ENCODE data around the gene SMARCAD1.

The SMARCAD1 gene

GRCh38 chr4:94175553-94176261 is 32.0 kb upstream of the SMARCAD1 start:
- no peak overlapping the region for H2BK120ac ChIP-seq (ENCODE audit: low read depth, low read length)

GRCh38 chr4:94177822-94178221 is 29.8 kb upstream of the SMARCAD1 start:
- no peak overlapping the region for H3K27ac ChIP-seq (ENCODE audit: low read length, poor library complexity, severe bottlenecking)
- no peak for DNase-seq
- no peak overlapping the region for H3K4ac ChIP-seq (ENCODE audit: low read depth in 1 of 2, low read length in 2 of 2)
- H3K14ac ChIP-seq (ENCODE audit: low read length in 2 of 2): no peak overlapping the region
- no peak overlapping the region for H4K91ac ChIP-seq (ENCODE audit: low read length)
- no peak overlapping the region for H3K23ac ChIP-seq (ENCODE audit: low read length in 2 of 2)
- H2AK5ac ChIP-seq (ENCODE audit: low read length, severe bottlenecking): no peak overlapping the region
- no peak overlapping the region for H4K8ac ChIP-seq (ENCODE audit: low read length)
- H2BK120ac ChIP-seq (ENCODE audit: low read depth, low read length): no peak overlapping the region
- no peak overlapping the region for H2AFZ ChIP-seq (ENCODE audit: low read depth, low read length)
- H2BK12ac ChIP-seq (ENCODE audit: low read length in 2 of 2): no peak overlapping the region
- H3K9me3 ChIP-seq (ENCODE audit: control insufficient read depth, low read length): no peaks in the 10 kb centered on the region
- no peak overlapping the region for H2BK5ac ChIP-seq (ENCODE audit: low read depth, low read length, poor library complexity, severe bottlenecking)
- H3K4me3 ChIP-seq (ENCODE audit: insufficient read depth in 1 of 2, low read depth in 1 of 2, low read length in 2 of 2): no peak overlapping the region
- 83% methylated on average over 2 of the region's 2 CpGs for WGBS
- H3K18ac ChIP-seq (ENCODE audit: low read depth in 1 of 2, low read length in 2 of 2): no peak overlapping the region
- no peak overlapping the region for H3K9ac ChIP-seq (ENCODE audit: low read length)
- H3K79me1 ChIP-seq (replicated peaks; ENCODE audit: low read length, poor library complexity, severe bottlenecking): no peaks in the 10 kb centered on the region
- no peaks in the 10 kb centered on the region for H3K36me3 ChIP-seq (ENCODE audit: control insufficient read depth in 1 of 2, insufficient read depth in 2 of 2, low read depth in 1 of 2, low read length in 2 of 2)
- H3K4me1 ChIP-seq (ENCODE audit: control insufficient read depth, insufficient read depth, low read depth, low read length): no peaks in the 10 kb centered on the region
- H3K4me2 ChIP-seq (ENCODE audit: low read length, poor library complexity, severe bottlenecking): no peak overlapping the region
- no peaks in the 10 kb centered on the region for H3K27me3 ChIP-seq (ENCODE audit: control insufficient read depth in 1 of 2, insufficient read depth in 1 of 2, low read length in 2 of 2)
- H2BK15ac ChIP-seq (ENCODE audit: low read depth, poor library complexity, severe bottlenecking): no peak overlapping the region

More at GRCh38 chr4:94175553-94176261, 32.0 kb upstream of the SMARCAD1 start:
- H3K4me2 ChIP-seq (ENCODE audit: low read length, poor library complexity, severe bottlenecking): no peak overlapping the region
- 55% methylated on average over 3 of the region's 6 CpGs for WGBS
- no peaks in the 10 kb centered on the region for H3K27me3 ChIP-seq (ENCODE audit: control insufficient read depth in 1 of 2, insufficient read depth in 1 of 2, low read length in 2 of 2)
- H2BK12ac ChIP-seq (ENCODE audit: low read length in 2 of 2): no peak overlapping the region
- no peak overlapping the region for H2BK15ac ChIP-seq (ENCODE audit: low read depth, poor library complexity, severe bottlenecking)
- no peak overlapping the region for H3K9ac ChIP-seq (ENCODE audit: low read length)
- H4K8ac ChIP-seq (ENCODE audit: low read length): no peak overlapping the region
- no peak overlapping the region for H2AFZ ChIP-seq (ENCODE audit: low read depth, low read length)
- no peak overlapping the region for H3K23ac ChIP-seq (ENCODE audit: low read length in 2 of 2)
- H3K4me1 ChIP-seq (ENCODE audit: control insufficient read depth, insufficient read depth, low read depth, low read length): no peaks in the 10 kb centered on the region
- H2BK5ac ChIP-seq (ENCODE audit: low read depth, low read length, poor library complexity, severe bottlenecking): no peak overlapping the region
- no peak overlapping the region for H3K4me3 ChIP-seq (ENCODE audit: insufficient read depth in 1 of 2, low read depth in 1 of 2, low read length in 2 of 2)
- no peak overlapping the region for H2AK5ac ChIP-seq (ENCODE audit: low read length, severe bottlenecking)
- no peaks in the 10 kb centered on the region for H3K79me1 ChIP-seq (replicated peaks; ENCODE audit: low read length, poor library complexity, severe bottlenecking)
- H3K14ac ChIP-seq (ENCODE audit: low read length in 2 of 2): no peak overlapping the region
- H4K91ac ChIP-seq (ENCODE audit: low read length): no peak overlapping the region
- no peak overlapping the region for H3K18ac ChIP-seq (ENCODE audit: low read depth in 1 of 2, low read length in 2 of 2)
- no peak overlapping the region for H3K4ac ChIP-seq (ENCODE audit: low read depth in 1 of 2, low read length in 2 of 2)
- H3K9me3 ChIP-seq (ENCODE audit: control insufficient read depth, low read length): no peaks in the 10 kb centered on the region
- no peaks in the 10 kb centered on the region for H3K36me3 ChIP-seq (ENCODE audit: control insufficient read depth in 1 of 2, insufficient read depth in 2 of 2, low read depth in 1 of 2, low read length in 2 of 2)
- no peak overlapping the region for H3K27ac ChIP-seq (ENCODE audit: low read length, poor library complexity, severe bottlenecking)
- no peak for DNase-seq

- DNase-seq: no peak
- Histone ChIP-seq H3K14ac (ENCODE audit: low read length in 2 of 2) (no peak overlapping the region), H4K8ac (ENCODE audit: low read length) (no peak overlapping the region), H3K18ac (ENCODE audit: low read depth in 1 of 2, low read length in 2 of 2) (no peak overlapping the region), H3K27ac (ENCODE audit: low read length, poor library complexity, severe bottlenecking) (no peak overlapping the region), H3K4ac (ENCODE audit: low read depth in 1 of 2, low read length in 2 of 2) (no peak overlapping the region), H2AK5ac (ENCODE audit: low read length, severe bottlenecking) (no peak overlapping the region), H3K4me3 (ENCODE audit: insufficient read depth in 1 of 2, low read depth in 1 of 2, low read length in 2 of 2) (no peak overlapping the region), H3K4me1 (ENCODE audit: control insufficient read depth, insufficient read depth, low read depth, low read length) (no peaks in the 10 kb centered on the region), H2AFZ (ENCODE audit: low read depth, low read length) (no peak overlapping the region), H3K9me3 (ENCODE audit: control insufficient read depth, low read length) (no peaks in the 10 kb centered on the region), H3K79me1 (replicated peaks; ENCODE audit: low read length, poor library complexity, severe bottlenecking) (no peaks in the 10 kb centered on the region), H3K9ac (ENCODE audit: low read length) (no peak overlapping the region), H3K27me3 (ENCODE audit: control insufficient read depth in 1 of 2, insufficient read depth in 1 of 2, low read length in 2 of 2) (peaks cover 0 to 2% of the 10 kb centered on the region in 2 experiments), H2BK12ac (ENCODE audit: low read length in 2 of 2) (no peak overlapping the region), H2BK5ac (ENCODE audit: low read depth, low read length, poor library complexity, severe bottlenecking) (no peak overlapping the region), H2BK120ac (ENCODE audit: low read depth, low read length) (no peak overlapping the region), H2BK15ac (ENCODE audit: low read depth, poor library complexity, severe bottlenecking) (no peak overlapping the region), H3K4me2 (ENCODE audit: low read length, poor library complexity, severe bottlenecking) (no peak overlapping the region), H3K23ac (ENCODE audit: low read length in 2 of 2) (no peak overlapping the region), H3K36me3 (ENCODE audit: control insufficient read depth in 1 of 2, insufficient read depth in 2 of 2, low read depth in 1 of 2, low read length in 2 of 2) (no peaks in the 10 kb centered on the region), H4K91ac (ENCODE audit: low read length) (no peak overlapping the region)
- WGBS: no CpG with 5 or more reads among the region's 1 CpG
Observed at GRCh38 chr4:94181815-94182214, 25.9 kb upstream of the SMARCAD1 start.

- H2BK12ac ChIP-seq (ENCODE audit: low read length in 2 of 2): no peak overlapping the region
- H2BK15ac ChIP-seq (ENCODE audit: low read depth, poor library complexity, severe bottlenecking): no peak overlapping the region
- no peak overlapping the region for H3K9ac ChIP-seq (ENCODE audit: low read length)
- H3K14ac ChIP-seq (ENCODE audit: low read length in 2 of 2): no peak overlapping the region
- no CpG with 5 or more reads among the region's 3 CpGs for WGBS
- H3K4me2 ChIP-seq (ENCODE audit: low read length, poor library complexity, severe bottlenecking): no peak overlapping the region
- no peak overlapping the region for H2AK5ac ChIP-seq (ENCODE audit: low read length, severe bottlenecking)
- H2AFZ ChIP-seq (ENCODE audit: low read depth, low read length): no peak overlapping the region
- H3K18ac ChIP-seq (ENCODE audit: low read depth in 1 of 2, low read length in 2 of 2): no peak overlapping the region
- H3K27ac ChIP-seq (ENCODE audit: low read length, poor library complexity, severe bottlenecking): no peak overlapping the region
- no peak overlapping the region for H2BK120ac ChIP-seq (ENCODE audit: low read depth, low read length)
- H4K91ac ChIP-seq (ENCODE audit: low read length): no peak overlapping the region
- H3K27me3 ChIP-seq (ENCODE audit: control insufficient read depth in 1 of 2, insufficient read depth in 1 of 2, low read length in 2 of 2): no peaks in the 10 kb centered on the region
- H3K79me1 ChIP-seq (replicated peaks; ENCODE audit: low read length, poor library complexity, severe bottlenecking): no peaks in the 10 kb centered on the region
- H3K36me3 ChIP-seq (ENCODE audit: control insufficient read depth in 1 of 2, insufficient read depth in 2 of 2, low read depth in 1 of 2, low read length in 2 of 2): no peaks in the 10 kb centered on the region
- peaks cover 41% of the 10 kb centered on the region for H3K9me3 ChIP-seq (ENCODE audit: control insufficient read depth, low read length)
- no peak for DNase-seq
- no peak overlapping the region for H4K8ac ChIP-seq (ENCODE audit: low read length)
- H3K4me1 ChIP-seq (ENCODE audit: control insufficient read depth, insufficient read depth, low read depth, low read length): no peaks in the 10 kb centered on the region
- H3K4me3 ChIP-seq (ENCODE audit: insufficient read depth in 1 of 2, low read depth in 1 of 2, low read length in 2 of 2): no peak overlapping the region
- H3K23ac ChIP-seq (ENCODE audit: low read length in 2 of 2): no peak overlapping the region
- no peak overlapping the region for H3K4ac ChIP-seq (ENCODE audit: low read depth in 1 of 2, low read length in 2 of 2)
- H2BK5ac ChIP-seq (ENCODE audit: low read depth, low read length, poor library complexity, severe bottlenecking): no peak overlapping the region
Observed at GRCh38 chr4:94202769-94203168, 4.9 kb upstream of the SMARCAD1 start.
